HepG2 (cell line): ENCODE data around the gene SLC8B1. TPM values are rescaled to one million over a fixed set of nuclear protein-coding genes. Genes with fewer than 3 reads are reported as not detected.

Experiments
- ATAC-seq: fragments of 200-7000 bp; cut with Tn5 transposase; 3 replicates; pipeline ENCODE4 v1.9.1; 2020; ENCODE audit warnings: mild to moderate bottlenecking, moderate library complexity
- BruUV-seq: library from RNA; stranded (reverse); fragments of 400-500 nt; replicated peaks from 2 replicates; lab custom pipeline; 2021; lab: Mats Ljungman, UMichigan
- CTCF ChIA-PET: fragments of 300-600 bp; formaldehyde crosslinking; extraction: SDS; loops from one replicate; lab custom pipeline; 2021; ENCODE audit warnings: low total read pairs, inconsistent platforms, low intra/inter-chr PET ratio; lab: Yijun Ruan, JAX
- POLR2A ChIA-PET: fragments of 350-600 bp; sonication (Branson Sonifier 250); formaldehyde crosslinking; loops from one replicate; lab custom pipeline; 2020; ENCODE audit warnings: antibody characterized with exemption, inconsistent platforms; lab: Yijun Ruan, JAX
- DNase-seq: peaks from one replicate; pipeline ENCODE4 v3.0.0-alpha.2; 2015; ENCODE audit warnings: low spot score
- FAIRE-seq: peaks from 3 replicates; lab custom pipeline; 2011; peaks lifted over from hg19 to GRCh38; lab: Jason Lieb, UNC
- H2AFZ ChIP-seq: one replicate; pipeline ENCODE4 v1.6.1; 2011; ENCODE audit warnings: low read length, inconsistent platforms
- H3K27ac ChIP-seq: fragments of 300-600 bp; 3 replicates; pipeline ENCODE4 v1.8.0; 2011; ENCODE audit warnings: mixed run types, mild to moderate bottlenecking, mixed read lengths, low read length, inconsistent platforms; ENCODE audit not compliant: insufficient read depth; ENCODE audit errors: extremely low read length
- H3K27me3 ChIP-seq, 2 experiments: fragments of 200-600 bp in 1 of 2; 2 replicates in 1 of 2; 3 replicates in 1 of 2; pipeline versions ENCODE4 v1.6.0 to v1.8.0; 2011; ENCODE audit warnings: low read length in 2 of 2, mild to moderate bottlenecking in 2 of 2, moderate library complexity in 2 of 2, inconsistent platforms in 1 of 2; ENCODE audit not compliant: insufficient read depth in 2 of 2, control insufficient read depth in 1 of 2
- H3K36me3 ChIP-seq, 2 experiments: fragments of 200-600 bp in 1 of 2; replicated peaks in 1 of 2; 2 replicates in 1 of 2; 3 replicates in 1 of 2; pipeline versions ENCODE4 v1.5.1 to v1.8.0; 2011; ENCODE audit warnings: low read length in 2 of 2, inconsistent platforms in 1 of 2; ENCODE audit not compliant: insufficient read depth in 2 of 2, control insufficient read depth in 1 of 2
- H3K4me1 ChIP-seq: 2 replicates; pipeline ENCODE4 v1.5.1; 2012; ENCODE audit warnings: low read length, inconsistent platforms; ENCODE audit not compliant: insufficient read depth
- H3K4me2 ChIP-seq: 2 replicates; pipeline ENCODE4 v1.6.0; 2011; ENCODE audit warnings: low read depth, low read length, inconsistent platforms
- H3K4me3 ChIP-seq, 3 experiments: fragments of 200-600 bp in 1 of 3; sonication (generic), shearing (Covaris generic) in 1 of 3; replicated peaks in 1 of 3; 2 replicates each; pipeline ENCODE4 v1.5.1; 2011 to 2016; ENCODE audit warnings: low read length in 3 of 3, inconsistent platforms in 2 of 3, low read depth in 2 of 3, mild to moderate bottlenecking in 2 of 3, control low read depth in 1 of 3, mixed read lengths in 1 of 3; ENCODE audit not compliant: insufficient read depth in 1 of 3
- H3K79me2 ChIP-seq: one replicate; pipeline ENCODE4 v1.6.1; 2011; ENCODE audit warnings: low read length, inconsistent platforms; ENCODE audit not compliant: insufficient read depth
- H3K9ac ChIP-seq: 2 replicates; pipeline ENCODE4 v1.6.0; 2011; ENCODE audit warnings: mild to moderate bottlenecking, low read depth, low read length, inconsistent platforms; ENCODE audit not compliant: insufficient read depth
- H3K9me3 ChIP-seq: 2 replicates; pipeline ENCODE4 v1.5.1; 2012; ENCODE audit warnings: mild to moderate bottlenecking, low read length
- H4K20me1 ChIP-seq: 2 replicates; pipeline ENCODE4 v1.6.0; 2011; ENCODE audit warnings: inconsistent platforms, mild to moderate bottlenecking, low read length, moderate library complexity; ENCODE audit not compliant: insufficient read depth
- ELF4 ChIP-seq: sonication (generic); formaldehyde crosslinking; IDR thresholded peaks from 2 replicates; pipeline ENCODE4 v1.5.0; 2020; ENCODE audit warnings: missing genetic modification reagents, mild to moderate bottlenecking, moderate library complexity, borderline replicate concordance
- NFAT5 ChIP-seq: sonication (generic); formaldehyde crosslinking; IDR thresholded peaks from 2 replicates; pipeline ENCODE4 v1.4.0; 2020; ENCODE audit warnings: missing genetic modification reagents
- REST ChIP-seq, 2 experiments: IDR thresholded peaks; 2 replicates each; pipeline ENCODE4 v1.6.1; 2011 to 2012; ENCODE audit warnings: low read length in 2 of 2, borderline replicate concordance in 1 of 2, low read depth in 1 of 2, mild to moderate bottlenecking in 1 of 2, moderate library complexity in 1 of 2
- WGBS: methylation state at CpG from one replicate; pipeline ENCODE4 v1.1.6; 2017; ENCODE audit warnings: low lambda C conversion rate; 5-methylcytosine and 5-hydroxymethylcytosine counted together
- in situ Hi-C: cut with HindIII; loops from 2 replicates; pipeline ENCODE4 v1.10.0; 2017; ENCODE audit warnings: low pct_unique_long_range_greater_than_20kb; ENCODE audit not compliant: extremely low pct_ligation_motif_present
- intact Hi-C: fragments of 100-400 bp; cut with micrococcal nuclease; formaldehyde crosslinking; loops from one replicate; pipeline ENCODE4 v1.10.0; 2022; ENCODE audit not compliant: unreplicated experiment
- polyA plus RNA-seq, 8 experiments: library from polyadenylated mRNA; depleted of rRNA in 3 of 8; stranded (reverse) in 7 of 8; unstranded in 1 of 8; fragments of >200 nt; fragmentation: Illumina TruSeq in 4 of 8; extraction: Trizol in 4 of 8; gene quantifications; 2 replicates each; pipeline versions ENCODE4 v1.2.1 to v1.2.3, GENCODE V29; 2011 to 2016; ENCODE audit warnings: low read depth in 4 of 8, missing spikeins in 1 of 8, mixed read lengths in 1 of 8; ENCODE audit not compliant: insufficient read depth in 1 of 8
- total RNA-seq, 5 experiments: library from RNA; depleted of rRNA; stranded (reverse); fragments of >200 nt; fragmentation: Illumina TruSeq; extraction: Trizol; gene quantifications; 2 replicates each; pipeline ENCODE4 v1.2.3, GENCODE V29; 2016; ENCODE audit warnings: low read depth in 1 of 5
- TF ChIP-seq, protein P1 (sequence below): sonication (generic); formaldehyde crosslinking; IDR thresholded peaks from 2 replicates; pipeline ENCODE4 v1.5.1; 2020; ENCODE audit warnings: missing genetic modification reagents, mild to moderate bottlenecking, borderline replicate concordance
- TF ChIP-seq, protein P2 (sequence below): sonication (generic); formaldehyde crosslinking; IDR thresholded peaks from 2 replicates; pipeline ENCODE4 v1.4.0; 2020; ENCODE audit warnings: missing genetic modification reagents, low read depth, mild to moderate bottlenecking, borderline replicate concordance

The SLC8B1 gene
- total and polyA plus RNA-seq, 2 of the 13 experiments (the other 11 are each of a cell fraction or from before 2014, with no cell fraction given): 6.8 to 8.0 TPM

DNA sequence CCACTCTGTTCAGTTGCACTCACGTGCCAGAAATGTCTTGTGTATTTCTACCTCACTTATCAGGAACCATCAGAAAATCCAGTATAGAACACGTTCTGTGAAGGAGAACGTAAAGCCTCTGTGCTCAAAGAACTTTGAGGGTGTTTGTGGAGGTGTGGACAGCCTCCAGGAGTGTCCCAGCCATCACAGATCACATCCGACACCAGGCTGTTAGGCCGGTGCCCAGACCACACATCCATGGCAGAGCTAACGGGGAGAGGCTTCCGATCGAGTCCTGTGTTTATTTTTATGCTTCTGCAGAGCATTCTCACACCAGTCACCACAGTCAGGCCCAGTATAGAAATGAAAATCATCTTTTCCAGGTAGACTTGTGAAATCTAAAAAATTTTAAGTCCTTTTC lies 60.1 kb downstream of the SLC8B1 start (continued):
- TF ChIP-seq, protein P1, sequence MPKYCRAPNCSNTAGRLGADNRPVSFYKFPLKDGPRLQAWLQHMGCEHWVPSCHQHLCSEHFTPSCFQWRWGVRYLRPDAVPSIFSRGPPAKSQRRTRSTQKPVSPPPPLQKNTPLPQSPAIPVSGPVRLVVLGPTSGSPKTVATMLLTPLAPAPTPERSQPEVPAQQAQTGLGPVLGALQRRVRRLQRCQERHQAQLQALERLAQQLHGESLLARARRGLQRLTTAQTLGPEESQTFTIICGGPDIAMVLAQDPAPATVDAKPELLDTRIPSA (CRISPR knock-in tag): no peak
- TF ChIP-seq NFAT5 (CRISPR knock-in tag): no peak

DNA sequence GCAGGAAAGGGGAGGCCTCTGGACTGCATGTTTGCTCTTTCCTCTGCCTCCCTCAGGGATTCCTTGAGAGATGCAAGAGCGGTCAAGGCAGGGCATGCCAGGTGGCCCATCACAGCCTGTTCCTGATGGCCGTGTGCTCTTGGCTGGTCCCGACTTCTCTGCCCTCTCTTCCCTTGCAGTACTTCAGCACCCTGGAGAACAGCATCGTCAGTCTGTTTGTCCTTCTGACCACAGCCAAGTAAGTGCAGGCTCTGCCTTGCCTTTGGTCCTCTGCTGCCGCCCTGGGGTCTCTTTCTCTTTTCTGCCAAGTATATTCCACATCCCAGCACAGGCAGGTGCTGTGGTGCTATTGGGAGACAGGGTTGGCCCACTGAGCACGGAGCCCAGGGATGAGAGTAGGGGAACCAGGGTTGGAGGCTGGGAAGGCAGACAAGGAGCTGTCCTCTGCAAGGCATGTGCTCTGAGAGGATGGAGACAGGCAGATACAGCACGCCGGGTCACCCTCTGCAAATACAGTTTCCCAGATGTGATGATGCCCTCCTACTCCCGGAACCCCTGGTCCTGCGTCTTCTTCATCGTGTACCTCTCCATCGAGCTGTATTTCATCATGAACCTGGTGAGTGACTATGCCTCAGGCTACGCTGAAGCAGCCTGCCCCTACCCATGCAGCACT lies 61.7 kb downstream of the SLC8B1 start:
- intact Hi-C loops: loop anchor here (10.0 kb wide), 1 partner anchor 78 kb away; no protein-coding TSS in a partner anchor
- Histone ChIP-seq H3K27me3 (no peaks in the 10 kb centered on the region), H3K9me3 (no peaks in the 10 kb centered on the region), H4K20me1 (no peaks in the 10 kb centered on the region), H3K4me1 (peaks cover 43% of the 10 kb centered on the region), H3K9ac (no peak overlapping the region)
- ATAC-seq: no peak
- BruUV-seq: no TSS peak
- in situ Hi-C loops: no loop called here
- TF ChIP-seq REST (IDR thresholded peaks at IDR 0.05; ENCODE audit: borderline replicate concordance in 1 of 2, low read depth in 1 of 2, low read length in 2 of 2) (peak in 1 of 2 experiments; percentile 52; a peak in 2 of 4 replicates), ELF4 (no peak)
- TF ChIP-seq, protein P2, sequence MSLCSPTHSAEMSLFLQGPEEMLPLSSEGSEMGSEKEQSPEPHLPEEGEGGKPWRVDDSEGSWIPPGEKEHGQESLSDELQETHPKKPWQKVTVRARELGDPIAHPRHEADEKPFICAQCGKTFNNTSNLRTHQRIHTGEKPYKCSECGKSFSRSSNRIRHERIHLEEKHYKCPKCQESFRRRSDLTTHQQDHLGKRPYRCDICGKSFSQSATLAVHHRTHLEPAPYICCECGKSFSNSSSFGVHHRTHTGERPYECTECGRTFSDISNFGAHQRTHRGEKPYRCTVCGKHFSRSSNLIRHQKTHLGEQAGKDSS (CRISPR knock-in tag): no peak
- TF ChIP-seq, all 625 proteins: peak for 1
- ChIA-PET CTCF (no interaction called here), POLR2A (no interaction called here)
- no peaks in the 10 kb centered on the region for H3K79me2 ChIP-seq
- H3K27ac ChIP-seq: no peak overlapping the region
- peaks cover 3 to 26% of the 10 kb centered on the region in 2 experiments; a peak in 4 of 5 replicates for H3K36me3 ChIP-seq
- WGBS: 98% methylated on average over 12 of the region's 13 CpGs
- FAIRE-seq (no peak), DNase-seq (no peak)
- H2AFZ ChIP-seq: no peak overlapping the region
- H3K4me2 ChIP-seq: no peak overlapping the region
- no peak overlapping the region for H3K4me3 ChIP-seq
